ENCODE data around the gene SMPD4.
A peak's percentile ranks its signal among the peaks of the same experiment; 100 is the strongest.
"Not testable (repeated sequence)": the region's sequence is repeated elsewhere in the genome, so short reads cannot be mapped to it uniquely, and the experiment has no call there.

Gene SMPD4

GRCh38 chr2:130185896-130186295 is 4.5 kb upstream of the SMPD4 start:
- DNase-seq (ENCODE audit: low read depth) = no peak
- no peak overlapping the region for H3K4me3 ChIP-seq (replicated peaks; ENCODE audit: low read depth, low read length)
- TF ChIP-seq, protein P1, sequence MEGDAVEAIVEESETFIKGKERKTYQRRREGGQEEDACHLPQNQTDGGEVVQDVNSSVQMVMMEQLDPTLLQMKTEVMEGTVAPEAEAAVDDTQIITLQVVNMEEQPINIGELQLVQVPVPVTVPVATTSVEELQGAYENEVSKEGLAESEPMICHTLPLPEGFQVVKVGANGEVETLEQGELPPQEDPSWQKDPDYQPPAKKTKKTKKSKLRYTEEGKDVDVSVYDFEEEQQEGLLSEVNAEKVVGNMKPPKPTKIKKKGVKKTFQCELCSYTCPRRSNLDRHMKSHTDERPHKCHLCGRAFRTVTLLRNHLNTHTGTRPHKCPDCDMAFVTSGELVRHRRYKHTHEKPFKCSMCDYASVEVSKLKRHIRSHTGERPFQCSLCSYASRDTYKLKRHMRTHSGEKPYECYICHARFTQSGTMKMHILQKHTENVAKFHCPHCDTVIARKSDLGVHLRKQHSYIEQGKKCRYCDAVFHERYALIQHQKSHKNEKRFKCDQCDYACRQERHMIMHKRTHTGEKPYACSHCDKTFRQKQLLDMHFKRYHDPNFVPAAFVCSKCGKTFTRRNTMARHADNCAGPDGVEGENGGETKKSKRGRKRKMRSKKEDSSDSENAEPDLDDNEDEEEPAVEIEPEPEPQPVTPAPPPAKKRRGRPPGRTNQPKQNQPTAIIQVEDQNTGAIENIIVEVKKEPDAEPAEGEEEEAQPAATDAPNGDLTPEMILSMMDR (IDR thresholded peaks at IDR 0.05; ENCODE audit: low read length, missing control alignments) = no peak

- TF ChIP-seq, protein P1 (IDR thresholded peaks at IDR 0.05; ENCODE audit: low read length, missing control alignments) = no peak
- no peak overlapping the region for H3K4me3 ChIP-seq (replicated peaks; ENCODE audit: low read depth, low read length)
- no peak for DNase-seq (ENCODE audit: low read depth)
These were observed 4.0 kb upstream of the SMPD4 start for GRCh38 chr2:130185436-130185835.

DNA sequence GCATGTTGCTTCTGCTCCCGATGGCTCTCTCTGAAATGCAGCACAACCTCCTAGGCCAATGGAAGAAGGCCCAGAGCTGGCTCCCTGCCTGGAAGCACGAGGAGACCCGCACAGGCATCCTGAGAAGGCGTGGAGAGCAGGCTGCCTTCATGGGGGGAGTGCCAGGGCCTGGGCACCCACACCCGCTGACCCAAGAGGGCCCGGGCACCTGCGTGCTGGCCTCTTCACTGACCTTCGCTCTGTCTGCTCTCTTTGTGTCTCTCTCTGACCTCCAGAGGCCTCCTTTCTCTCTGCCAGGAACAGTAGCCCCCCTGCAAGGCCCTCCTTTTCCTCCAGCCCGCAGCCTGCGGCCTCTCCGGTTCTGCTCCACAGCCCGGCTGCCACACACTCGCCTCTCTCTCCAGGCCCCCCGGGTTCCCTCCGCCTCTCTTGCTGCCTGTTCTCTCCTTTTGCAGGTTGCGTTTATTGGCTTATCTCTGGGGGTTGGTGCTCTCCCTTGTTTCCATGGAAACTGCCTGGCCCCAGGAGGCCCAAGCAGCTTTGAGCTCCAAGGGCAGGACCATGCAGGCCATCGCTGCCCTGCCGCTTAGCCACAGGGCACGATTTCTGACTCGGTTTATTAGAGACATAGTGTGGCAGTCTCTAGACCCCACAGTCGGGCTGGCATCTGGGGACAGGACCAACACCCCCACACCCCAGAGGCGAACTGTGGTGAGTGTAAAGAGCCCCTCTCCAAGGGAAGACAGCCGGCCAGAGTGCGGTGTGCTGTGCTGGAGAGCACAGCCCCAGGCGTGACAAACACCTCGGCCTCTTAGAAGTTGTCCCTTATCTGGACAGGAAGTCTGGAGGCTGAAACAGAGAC is 2.3 kb upstream of the SMPD4 start:
- DNase-seq (ENCODE audit: low read depth) = peak; percentile 31
- TF ChIP-seq, protein P1 (IDR thresholded peaks at IDR 0.05; ENCODE audit: low read length, missing control alignments) = no peak
- H3K4me3 ChIP-seq (replicated peaks; ENCODE audit: low read depth, low read length) = peak overlapping the region; percentile 58

DNA sequence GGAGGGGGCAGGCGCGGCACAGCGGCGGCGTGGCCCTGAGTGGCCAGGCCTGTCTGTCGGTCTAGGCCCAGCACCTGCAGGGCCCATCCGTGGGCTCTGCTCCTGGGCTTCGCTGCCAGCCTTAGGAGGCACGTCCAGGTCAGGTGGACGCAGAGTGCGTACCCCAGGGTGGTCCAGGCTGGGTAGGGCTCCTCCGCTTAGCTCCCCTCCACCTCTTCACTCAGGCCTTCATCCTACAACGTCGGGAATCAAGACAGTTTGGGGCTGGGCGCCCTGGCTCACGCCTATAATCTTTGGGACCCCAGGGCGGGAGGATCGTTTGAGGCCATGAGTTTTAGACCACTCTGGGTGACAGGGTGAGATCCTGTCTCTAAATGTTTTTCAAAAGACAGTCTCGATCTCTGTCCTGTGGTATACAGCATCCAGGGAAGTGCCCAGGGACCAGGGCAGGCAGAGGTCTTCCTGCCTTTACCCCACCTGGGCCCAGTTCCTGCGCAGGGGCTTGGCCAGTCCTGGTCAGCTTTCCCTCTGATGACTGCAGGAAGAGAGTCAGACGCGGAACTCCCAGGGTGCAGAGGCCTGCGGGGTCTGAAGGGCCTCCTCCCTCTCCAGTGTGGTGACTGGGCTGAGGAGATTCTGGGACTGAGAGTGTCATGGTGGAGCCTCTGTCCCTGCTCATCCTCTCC is 1.6 kb upstream of the SMPD4 start:
- not testable (repeated sequence) for DNase-seq (ENCODE audit: low read depth)
- H3K4me3 ChIP-seq (replicated peaks; ENCODE audit: low read depth, low read length) = peak overlapping the region; percentile 58

DNA sequence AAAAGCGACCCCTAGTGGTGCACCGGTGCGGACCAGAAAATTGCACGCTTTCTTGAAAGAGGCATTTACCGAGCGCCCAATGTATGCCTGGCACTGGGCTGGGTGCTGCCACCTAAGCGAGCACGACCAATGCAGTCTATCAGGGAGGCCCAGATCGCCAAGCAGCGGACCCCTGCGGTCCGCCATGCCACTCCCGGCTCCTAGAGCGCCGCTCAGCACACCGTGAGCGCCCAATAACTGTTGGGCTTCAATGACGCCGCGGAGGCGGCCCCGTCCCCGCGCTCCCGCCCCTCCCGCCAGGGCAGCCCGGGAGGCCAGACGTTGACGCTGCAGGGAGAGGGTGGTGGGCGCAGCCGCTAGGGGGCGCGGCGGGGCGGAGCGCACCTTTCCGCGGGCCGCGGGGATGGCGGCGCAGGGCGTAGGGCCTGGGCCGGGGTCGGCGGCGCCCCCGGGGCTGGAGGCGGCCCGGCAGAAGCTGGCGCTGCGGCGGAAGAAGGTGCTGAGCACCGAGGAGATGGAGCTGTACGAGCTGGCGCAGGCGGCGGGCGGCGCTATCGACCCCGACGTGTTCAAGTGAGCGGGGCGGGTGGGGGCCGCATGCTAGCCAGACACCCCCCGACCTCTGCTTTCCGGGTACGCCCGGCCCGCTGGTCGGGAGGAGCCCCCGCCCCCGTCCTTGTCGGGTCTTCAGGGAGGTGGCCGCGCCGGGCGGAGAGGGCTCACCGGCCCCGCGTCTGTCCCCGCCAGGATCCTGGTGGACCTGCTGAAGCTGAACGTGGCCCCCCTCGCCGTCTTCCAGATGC is 679 bp upstream of the SMPD4 start, which contains the start of gene MZT2B:
TSS of gene MZT2B (plus strand) at position 383 of the 803 bp plus-strand sequence. CDS start at position 404, 21 bp downstream.
- TF ChIP-seq, protein P1 (IDR thresholded peaks at IDR 0.05; ENCODE audit: low read length, missing control alignments) = peak; percentile 17
- peak within 1 kb of the TSS; percentile 92 for H3K4me3 ChIP-seq (replicated peaks; ENCODE audit: low read depth, low read length)
- DNase-seq (ENCODE audit: low read depth) = peak; percentile 84

GRCh38 chr2:130180404-130181324 is 738 bp downstream of the SMPD4 start:
- H3K4me3 ChIP-seq (replicated peaks; ENCODE audit: low read depth, low read length) = peak overlapping the region; percentile 92
- DNase-seq (ENCODE audit: low read depth) = peak; percentile 4

DNA sequence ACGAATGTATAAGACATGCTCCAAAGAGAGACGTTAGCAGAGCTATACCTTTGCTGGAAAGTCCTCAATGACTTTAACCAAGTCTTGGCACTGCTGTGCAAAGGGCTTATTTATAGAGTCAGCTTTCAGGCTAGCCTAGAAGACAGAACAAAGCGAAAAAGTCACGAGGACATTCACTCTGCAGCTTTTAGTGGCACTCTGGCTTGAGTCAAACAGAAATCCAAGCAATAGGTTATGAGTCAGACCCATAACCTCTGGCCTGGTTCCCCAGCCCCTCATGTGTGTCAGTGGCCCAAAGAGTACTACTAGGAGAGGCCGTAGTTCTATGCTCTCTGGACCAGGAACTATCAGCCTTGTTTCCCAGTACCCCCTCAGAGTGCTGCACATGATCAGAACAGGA is 6.5 kb downstream of the SMPD4 start:
- H3K4me3 ChIP-seq (replicated peaks; ENCODE audit: low read depth, low read length); DNase-seq (ENCODE audit: low read depth): not testable (repeated sequence)
